ENCODE data around the gene SHC3. TPM values are rescaled to one million over a fixed set of nuclear protein-coding genes. Genes with fewer than 3 reads are reported as not detected.

Gene SHC3
- total and polyA plus RNA-seq, 2 donors from 2014 or later, result 0.95 to 1.5 TPM

DNA sequence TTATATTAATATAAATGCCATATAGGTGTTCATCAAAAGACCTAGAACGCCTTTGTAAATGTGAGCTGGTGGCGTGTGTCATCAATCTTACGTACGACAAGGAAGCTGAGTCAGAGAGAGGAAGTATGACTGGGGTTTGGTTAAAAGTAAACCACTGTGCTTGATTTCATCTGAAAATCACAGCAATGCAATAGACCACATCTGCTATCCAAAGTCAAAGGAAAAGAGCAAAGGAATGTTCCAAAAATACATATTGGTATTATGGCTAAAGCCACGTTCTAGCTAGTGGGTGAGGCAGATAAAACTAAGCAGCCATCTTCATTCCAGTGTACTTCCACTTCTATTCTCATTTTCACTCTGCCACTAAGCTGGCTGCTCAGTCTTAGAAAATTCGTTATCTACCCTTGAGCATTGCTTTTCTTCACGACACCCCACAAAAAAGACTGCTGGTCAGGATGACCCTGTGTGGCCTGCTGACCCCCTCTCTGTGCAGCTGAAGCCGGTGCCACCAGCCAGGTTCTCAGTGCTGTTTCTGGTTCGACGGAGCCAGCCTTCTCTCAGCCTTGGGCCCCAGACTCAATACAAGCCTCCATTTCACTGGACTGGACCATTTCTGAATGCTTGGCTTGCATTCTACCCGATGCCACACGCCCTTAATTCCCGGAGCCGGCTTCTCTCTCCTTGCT, 23.8 kb downstream of the SHC3 start:
- no peak overlapping the region for H3K4me3 ChIP-seq (ENCODE audit: low read length in 3 of 3)
- TF ChIP-seq, protein P1, sequence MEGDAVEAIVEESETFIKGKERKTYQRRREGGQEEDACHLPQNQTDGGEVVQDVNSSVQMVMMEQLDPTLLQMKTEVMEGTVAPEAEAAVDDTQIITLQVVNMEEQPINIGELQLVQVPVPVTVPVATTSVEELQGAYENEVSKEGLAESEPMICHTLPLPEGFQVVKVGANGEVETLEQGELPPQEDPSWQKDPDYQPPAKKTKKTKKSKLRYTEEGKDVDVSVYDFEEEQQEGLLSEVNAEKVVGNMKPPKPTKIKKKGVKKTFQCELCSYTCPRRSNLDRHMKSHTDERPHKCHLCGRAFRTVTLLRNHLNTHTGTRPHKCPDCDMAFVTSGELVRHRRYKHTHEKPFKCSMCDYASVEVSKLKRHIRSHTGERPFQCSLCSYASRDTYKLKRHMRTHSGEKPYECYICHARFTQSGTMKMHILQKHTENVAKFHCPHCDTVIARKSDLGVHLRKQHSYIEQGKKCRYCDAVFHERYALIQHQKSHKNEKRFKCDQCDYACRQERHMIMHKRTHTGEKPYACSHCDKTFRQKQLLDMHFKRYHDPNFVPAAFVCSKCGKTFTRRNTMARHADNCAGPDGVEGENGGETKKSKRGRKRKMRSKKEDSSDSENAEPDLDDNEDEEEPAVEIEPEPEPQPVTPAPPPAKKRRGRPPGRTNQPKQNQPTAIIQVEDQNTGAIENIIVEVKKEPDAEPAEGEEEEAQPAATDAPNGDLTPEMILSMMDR (IDR thresholded peaks at IDR 0.05; ENCODE audit: borderline replicate concordance, extremely low read depth, insufficient read depth), result no peak
- no peak overlapping the region for H3K27ac ChIP-seq (ENCODE audit: low read depth in 2 of 2, low read length in 2 of 2)
- no peaks in the 10 kb centered on the region for H3K4me1 ChIP-seq (ENCODE audit: control insufficient read depth in 2 of 3, insufficient read depth in 2 of 3, low read depth in 1 of 3, low read length in 3 of 3)
- intact Hi-C loops (cut with DNase I), result no loop called here
- no peaks in the 10 kb centered on the region for H3K9me3 ChIP-seq (ENCODE audit: control insufficient read depth in 2 of 3, insufficient read depth in 1 of 3, low read length in 3 of 3)
- peak in 1 of 5 donors; percentile 35 for DNase-seq
- H3K36me3 ChIP-seq (ENCODE audit: control insufficient read depth in 2 of 3, insufficient read depth in 3 of 3, low read length in 3 of 3), result no peaks in the 10 kb centered on the region
- no peak for FAIRE-seq
- H3K9ac ChIP-seq (ENCODE audit: low read length in 3 of 3), result no peak overlapping the region
- H3K27me3 ChIP-seq (ENCODE audit: control insufficient read depth, insufficient read depth, low read length), result no peaks in the 10 kb centered on the region

GRCh38 chr9:89154218-89154617, 24.4 kb downstream of the SHC3 start:
- Histone ChIP-seq H3K9ac (ENCODE audit: low read length in 3 of 3) (no peak overlapping the region), H3K27me3 (ENCODE audit: control insufficient read depth, insufficient read depth, low read length) (no peaks in the 10 kb centered on the region), H3K36me3 (ENCODE audit: control insufficient read depth in 2 of 3, insufficient read depth in 3 of 3, low read length in 3 of 3) (no peaks in the 10 kb centered on the region), H3K9me3 (ENCODE audit: control insufficient read depth in 2 of 3, insufficient read depth in 1 of 3, low read length in 3 of 3) (no peaks in the 10 kb centered on the region), H3K4me3 (ENCODE audit: low read length in 3 of 3) (no peak overlapping the region), H3K4me1 (ENCODE audit: control insufficient read depth in 2 of 3, insufficient read depth in 2 of 3, low read depth in 1 of 3, low read length in 3 of 3) (no peaks in the 10 kb centered on the region), H3K27ac (ENCODE audit: low read depth in 2 of 2, low read length in 2 of 2) (no peak overlapping the region)
- no peak for FAIRE-seq
- TF ChIP-seq, protein P1 (IDR thresholded peaks at IDR 0.05; ENCODE audit: borderline replicate concordance, extremely low read depth, insufficient read depth), result no peak
- intact Hi-C loops (cut with DNase I), result no loop called here
- no peak for DNase-seq

- Histone ChIP-seq H3K4me3 (ENCODE audit: low read length in 3 of 3) (no peak overlapping the region), H3K4me1 (ENCODE audit: control insufficient read depth in 2 of 3, insufficient read depth in 2 of 3, low read depth in 1 of 3, low read length in 3 of 3) (no peaks in the 10 kb centered on the region), H3K36me3 (ENCODE audit: control insufficient read depth in 2 of 3, insufficient read depth in 3 of 3, low read length in 3 of 3) (no peaks in the 10 kb centered on the region), H3K9ac (ENCODE audit: low read length in 3 of 3) (no peak overlapping the region), H3K27ac (ENCODE audit: low read depth in 2 of 2, low read length in 2 of 2) (no peak overlapping the region), H3K27me3 (ENCODE audit: control insufficient read depth, insufficient read depth, low read length) (no peaks in the 10 kb centered on the region), H3K9me3 (ENCODE audit: control insufficient read depth in 2 of 3, insufficient read depth in 1 of 3, low read length in 3 of 3) (no peaks in the 10 kb centered on the region)
- TF ChIP-seq, protein P1 (IDR thresholded peaks at IDR 0.05; ENCODE audit: borderline replicate concordance, extremely low read depth, insufficient read depth), result no peak
- DNase-seq, result no peak
- FAIRE-seq, result no peak
- intact Hi-C loops (cut with DNase I), result no loop called here
These were observed 25.2 kb downstream of the SHC3 start for GRCh38 chr9:89153232-89154017.

All from kidney (tissue), 14 donors.